GM23338 (cell line): Measurements from ENCODE around the gene CCDC102A. TPM values are rescaled to one million over a fixed set of nuclear protein-coding genes. Genes with fewer than 3 reads are reported as not detected.

Source experiments
- CREB1 ChIP-seq: fragments of 250-450 bp; sonication (Bioruptor Pico); IDR thresholded peaks from 2 replicates; pipeline ENCODE4 v1.5.0; 2020; ENCODE audit warnings: low read depth, mild to moderate bottlenecking, moderate library complexity
- CTCF ChIP-seq, 2 experiments: fragments of 200-600 bp in 1 of 2; sonication (generic) in 1 of 2; conservative IDR thresholded peaks; 2 replicates each; pipeline versions ENCODE4 v1.5.1 to v1.6.1; 2016 to 2017; ENCODE audit warnings: antibody characterized with exemption in 2 of 2, low read depth in 2 of 2, mild to moderate bottlenecking in 2 of 2, moderate library complexity in 1 of 2
- EZH2phosphoT487 ChIP-seq: fragments of 200-600 bp; sonication (generic); IDR thresholded peaks from one replicate; pipeline ENCODE4 v1.8.1; 2018; ENCODE audit warnings: antibody characterized with exemption; ENCODE audit not compliant: unreplicated experiment
- POLR2AphosphoS5 ChIP-seq: IDR thresholded peaks from 2 replicates; pipeline ENCODE4 v1.6.1; 2016; ENCODE audit warnings: antibody characterized with exemption, low read depth
- ZNF331 ChIP-seq: fragments of 250-450 bp; sonication (Bioruptor Pico); IDR thresholded peaks from 2 replicates; pipeline ENCODE4 v1.5.0; 2020; ENCODE audit warnings: low read depth, mild to moderate bottlenecking, moderate library complexity
- ZNF462 ChIP-seq: fragments of 250-450 bp; sonication (Bioruptor Pico); IDR thresholded peaks from 2 replicates; pipeline ENCODE4 v1.5.0; 2020; ENCODE audit warnings: mild to moderate bottlenecking, moderate library complexity
- polyA plus RNA-seq: library from polyadenylated mRNA; unstranded; fragments of >200 nt; fragmentation: Nextera tagmentation; extraction: Ambion mirVana; gene quantifications from 2 replicates; pipeline ENCODE4 v1.2.1, GENCODE V29; 2016
- total RNA-seq: library from RNA; depleted of rRNA; stranded (reverse); fragments of >200 nt; shearing (Covaris generic); gene quantifications from 2 replicates; pipeline ENCODE4 v1.2.3, GENCODE V29; 2014

Gene CCDC102A
- total and polyA plus RNA-seq, 2 experiments from 2014 or later, result 2.0 to 5.2 TPM

GRCh38 chr16:57479205-57479975 lies 57.0 kb downstream of the CCDC102A start (continued):
- no peak for TF ChIP-seq ZNF462
- TF ChIP-seq CTCF (conservative IDR thresholded peaks at IDR 0.05; ENCODE audit: low read depth in 2 of 2), result no peak
- TF ChIP-seq POLR2AphosphoS5, result 0 out of 2 replicates have a peak, but pooled peaks have one; percentile 30
- no peak for TF ChIP-seq ZNF331 (CRISPR knock-in tag)
- TF ChIP-seq EZH2phosphoT487, result no peak
- 0 out of 2 replicates have a peak, but pooled peaks have one; percentile 13 for TF ChIP-seq CREB1
